DMS153 (cell line): ENCODE measurements around the gene LRRC4C.
"Not testable (repeated sequence)": the region's sequence is repeated elsewhere in the genome, so short reads cannot be mapped to it uniquely, and the experiment has no call there.

Experiments used
- DNase-seq: peaks from one replicate; lab custom pipeline; 2025; lab: John Stamatoyannopoulos, UW

Gene LRRC4C

DNA sequence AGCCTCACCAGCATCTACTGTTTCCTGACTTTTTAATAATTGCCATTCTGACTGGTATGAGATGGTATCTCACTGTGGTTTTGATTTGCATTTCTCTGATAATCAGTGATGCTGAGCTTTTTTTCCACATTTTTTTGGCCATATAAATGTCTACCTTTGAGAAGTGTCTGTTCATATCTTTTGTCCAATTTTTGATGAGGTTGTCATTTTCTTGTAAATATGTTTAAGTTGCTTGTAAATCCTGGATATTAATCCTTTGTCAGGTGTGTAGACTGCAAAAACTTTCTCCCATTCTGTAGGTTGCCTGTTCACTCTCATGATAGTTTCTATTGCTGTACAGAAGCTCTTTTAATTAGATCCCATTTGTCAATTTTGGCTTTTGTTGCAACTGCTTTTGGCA lies 439.8 kb downstream of the LRRC4C start:
- not testable (repeated sequence) for DNase-seq

DNA sequence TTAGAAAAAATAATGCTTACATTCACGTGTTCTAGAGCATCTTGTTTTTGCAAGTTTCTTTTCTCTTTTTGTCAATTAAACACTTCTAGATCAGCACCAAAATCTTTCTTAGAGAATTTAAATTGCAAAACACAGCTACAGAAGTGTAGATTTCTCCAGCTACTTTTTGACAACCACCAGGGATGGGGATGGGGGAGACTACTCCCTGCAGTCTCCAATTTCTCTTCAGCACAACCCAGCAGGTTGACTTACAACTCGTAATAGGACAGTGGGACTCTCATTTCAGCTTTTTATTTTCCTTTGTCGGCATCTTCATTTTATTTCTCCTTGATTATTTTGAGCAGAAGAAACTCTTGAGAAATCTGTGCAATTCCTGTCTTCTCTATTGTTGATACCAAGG lies 441.2 kb downstream of the LRRC4C start:
- no peak for DNase-seq

DNA sequence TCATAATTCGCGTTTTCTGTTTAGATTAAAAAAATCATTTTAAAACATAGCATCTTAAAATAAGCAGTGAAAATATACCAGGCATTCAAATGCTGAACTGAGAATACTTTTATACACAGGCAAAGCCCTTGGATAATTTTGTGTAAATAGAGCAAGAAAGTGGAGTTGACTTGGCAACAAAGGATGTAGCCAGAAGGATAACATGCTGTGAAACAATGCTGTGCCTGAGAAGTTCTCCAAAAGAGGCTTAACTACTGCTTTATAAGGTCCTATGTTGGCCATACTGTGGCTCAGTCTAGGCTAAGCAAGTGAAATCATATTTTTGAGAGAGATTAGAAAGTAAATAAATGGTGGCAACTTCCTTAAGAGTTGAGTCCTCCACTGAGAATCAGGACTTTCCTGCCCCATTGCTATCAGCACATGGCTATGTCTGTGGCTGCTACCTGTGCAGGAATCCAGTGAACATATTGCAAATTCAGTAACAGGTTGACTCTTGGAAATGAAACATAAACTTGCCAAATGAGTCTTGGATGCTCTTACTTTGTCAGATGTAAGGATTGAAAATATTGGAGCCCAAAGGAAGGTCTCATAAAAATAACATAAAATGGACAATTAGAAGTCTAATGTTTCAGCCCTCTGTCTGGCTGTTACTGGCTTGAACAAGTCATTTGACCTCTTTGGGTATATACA lies 448.9 kb downstream of the LRRC4C start:
- no peak for DNase-seq

DNA sequence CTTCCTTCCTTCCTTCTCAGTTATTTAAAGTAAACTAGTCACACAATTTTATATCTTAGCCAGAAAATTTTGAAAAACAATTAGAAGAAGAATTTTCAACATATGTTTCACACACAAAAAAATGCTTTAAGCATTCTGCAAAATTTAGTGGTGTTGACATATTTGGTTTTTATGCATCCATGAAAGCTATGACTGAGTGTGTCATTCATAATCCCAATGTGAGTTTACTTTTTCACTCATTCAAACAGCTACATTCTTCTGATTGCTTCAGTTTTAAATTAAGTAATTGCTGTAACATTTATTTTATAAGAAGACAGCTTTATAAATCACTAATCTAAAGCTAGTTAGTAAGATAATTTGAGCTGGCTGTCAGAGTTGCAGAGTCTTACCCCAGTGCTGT lies 453.5 kb downstream of the LRRC4C start:
- no peak for DNase-seq

DNA sequence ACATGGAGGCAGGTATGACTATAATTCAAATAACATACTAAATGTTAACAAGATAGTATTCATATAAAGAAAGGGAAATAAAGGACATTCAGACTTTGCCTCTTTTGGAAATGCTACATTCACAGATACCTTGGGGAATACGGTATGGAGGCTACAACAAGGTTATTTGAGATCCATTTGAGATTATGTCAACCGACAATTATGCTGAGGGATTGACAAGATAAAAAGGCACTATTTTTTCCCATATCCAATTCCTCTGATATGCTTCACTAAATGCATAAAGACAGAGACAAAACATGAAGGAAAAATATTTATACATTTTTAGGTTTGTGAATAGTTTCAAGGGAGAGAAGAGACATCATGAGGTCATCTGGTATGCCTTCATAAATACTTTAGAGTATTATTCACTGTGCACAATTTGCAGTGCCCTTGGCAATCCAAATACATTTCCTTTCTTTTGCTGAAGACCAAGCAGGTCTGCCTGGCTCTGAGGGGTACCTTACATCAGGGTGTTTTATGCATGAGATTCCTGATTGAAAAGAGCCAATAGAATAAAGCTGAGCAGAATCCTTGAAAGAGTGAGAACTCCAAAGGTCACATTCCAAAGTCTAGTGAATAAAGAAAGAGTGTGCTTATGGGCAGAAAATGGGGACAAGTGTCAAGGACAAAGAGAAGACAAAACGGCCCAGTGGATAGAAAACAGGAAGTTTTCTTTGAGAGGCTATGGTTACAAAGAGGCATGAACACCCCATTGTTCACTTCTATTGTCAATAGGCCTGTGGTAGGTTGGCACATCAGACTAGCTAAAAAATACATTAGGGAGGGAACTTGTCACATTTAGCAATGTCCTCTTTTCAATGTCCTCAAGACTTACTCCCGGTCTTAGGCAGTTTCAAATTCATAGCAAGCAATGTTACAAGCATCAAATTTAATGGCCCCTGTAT lies 455.8 kb downstream of the LRRC4C start:
- no peak for DNase-seq

DNA sequence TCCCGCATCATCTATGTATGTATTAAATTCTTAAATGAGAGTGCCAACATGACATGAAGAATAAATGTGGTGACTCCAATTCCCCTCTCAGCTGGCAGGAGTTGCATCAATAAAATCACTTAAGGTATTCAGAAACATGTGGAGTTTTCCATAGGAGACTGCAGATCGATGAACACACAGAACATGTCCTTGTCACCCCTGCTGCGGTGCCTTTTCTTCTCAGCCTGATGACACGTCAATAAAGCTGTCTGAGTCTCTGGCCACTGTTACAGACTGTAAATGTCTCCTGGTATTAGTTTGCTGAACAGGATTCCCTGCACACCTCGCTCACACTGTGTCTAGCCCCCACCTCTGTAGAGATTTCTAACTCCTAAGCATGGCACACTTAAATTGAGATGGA lies 460.5 kb downstream of the LRRC4C start:
- no peak for DNase-seq

DNA sequence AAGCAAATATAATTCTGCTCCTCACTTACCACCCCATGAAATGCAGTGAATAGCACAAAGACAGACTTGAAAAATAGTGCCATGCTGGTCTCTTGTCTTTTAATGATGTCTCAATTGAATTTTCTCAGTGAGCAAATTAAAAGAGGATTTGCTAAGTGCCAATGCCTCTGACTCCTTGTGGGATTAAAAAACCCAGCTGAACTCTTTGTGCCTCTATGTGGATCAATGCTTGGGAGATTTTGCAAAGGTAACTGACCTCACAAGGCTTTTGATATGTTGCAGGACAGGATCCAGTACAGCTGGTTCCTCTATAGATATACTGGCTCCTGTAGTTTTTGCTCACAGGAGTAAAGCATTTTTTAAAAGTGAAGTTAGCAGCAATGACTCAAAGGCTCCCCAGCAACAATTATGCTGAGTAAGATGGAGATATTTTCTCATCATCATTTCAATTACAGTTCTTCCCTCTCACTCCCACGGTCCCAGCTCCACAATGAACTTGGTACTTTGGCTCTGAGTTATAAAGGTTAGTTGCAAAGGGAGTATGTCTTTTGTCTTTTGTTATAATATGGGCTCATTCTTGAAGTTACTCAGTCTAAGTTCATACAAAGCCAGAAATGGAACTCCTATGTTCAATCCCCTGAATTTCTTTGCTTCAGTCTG lies 471.5 kb downstream of the LRRC4C start:
- no peak for DNase-seq

DNA sequence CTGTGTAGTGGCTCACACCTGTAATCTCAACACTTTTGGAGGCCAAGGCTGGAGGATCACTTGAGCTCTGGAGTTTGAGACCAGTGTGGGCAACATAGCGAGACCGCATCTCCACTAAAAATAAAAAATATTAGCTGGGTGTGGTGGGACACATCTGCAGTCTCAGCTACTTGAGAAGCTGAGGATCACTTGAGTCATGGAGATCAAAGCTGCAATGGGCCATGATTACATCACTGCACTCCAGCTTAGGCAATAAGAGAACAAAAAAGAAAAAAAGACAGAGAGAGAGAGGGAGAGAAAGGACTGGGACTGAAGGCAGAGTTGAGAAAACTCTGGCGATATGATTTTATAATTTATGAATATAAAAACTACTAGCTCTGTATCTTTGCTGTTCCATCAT lies 473.1 kb downstream of the LRRC4C start:
- DNase-seq, result no peak

DNA sequence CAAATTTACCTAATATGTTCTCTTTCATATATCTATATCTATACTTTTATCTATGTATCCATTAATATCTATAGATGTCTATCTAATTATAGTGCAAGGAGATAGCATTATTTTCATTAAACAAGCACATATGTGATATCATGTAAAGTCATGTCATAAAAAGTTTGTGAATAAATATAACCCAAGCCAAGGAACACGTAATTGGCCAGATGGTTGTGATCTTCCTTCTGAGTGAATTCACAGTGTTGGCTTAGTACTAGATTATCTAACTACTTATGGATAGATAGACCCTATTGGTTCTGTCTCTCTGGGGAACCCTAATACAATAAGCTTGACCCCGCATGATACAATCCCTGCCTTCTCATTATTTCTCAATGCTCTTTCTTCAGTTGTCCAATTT lies 484.4 kb downstream of the LRRC4C start:
- no peak for DNase-seq

DNA sequence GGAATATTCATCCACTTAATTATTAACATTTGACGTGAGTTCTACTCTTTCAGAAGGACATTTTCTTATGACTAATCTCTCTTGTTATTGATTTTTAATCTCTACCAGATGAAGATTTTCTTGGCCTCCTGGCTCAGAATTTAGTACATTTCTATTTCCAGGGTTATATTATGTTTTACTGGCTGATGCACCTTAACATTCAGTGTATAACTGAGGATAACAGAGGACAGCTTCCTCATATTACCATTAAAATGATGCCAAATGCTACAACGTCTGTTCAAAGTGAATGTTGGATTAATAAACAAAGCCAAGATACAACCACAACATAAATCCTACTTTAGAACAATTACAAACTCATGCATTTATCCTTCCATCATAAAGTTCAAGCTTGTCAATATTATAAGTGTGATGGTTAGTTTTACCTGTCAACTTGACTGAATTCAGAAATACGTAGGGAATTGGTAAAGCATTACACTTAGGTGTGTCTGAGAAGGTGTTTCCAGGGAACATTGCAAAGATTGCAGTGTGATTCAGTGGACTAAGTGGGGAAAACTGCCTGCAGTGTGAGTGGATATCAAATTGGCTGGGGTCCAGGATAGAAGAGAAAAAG lies 485.2 kb downstream of the LRRC4C start:
- DNase-seq, result no peak

DNA sequence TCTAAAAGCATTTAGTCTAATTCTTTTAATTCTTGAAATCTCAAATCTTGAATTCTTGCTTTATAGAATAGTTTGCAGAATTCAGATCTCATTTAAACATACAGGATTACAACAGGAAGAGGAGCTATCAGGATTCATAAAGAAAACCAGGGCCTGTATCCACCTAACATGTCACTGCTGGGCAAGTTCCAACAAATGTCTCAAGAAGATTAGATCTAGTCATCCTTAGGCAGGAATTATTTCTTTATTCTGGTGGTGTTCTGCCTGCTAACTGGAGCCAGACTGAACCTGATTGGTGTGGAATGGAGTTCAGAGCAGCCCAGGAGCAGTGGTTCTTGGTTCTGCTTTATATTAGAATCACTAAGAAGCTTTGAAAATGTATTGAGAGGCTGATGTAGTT lies 500.7 kb downstream of the LRRC4C start:
- DNase-seq, result no peak

DNA sequence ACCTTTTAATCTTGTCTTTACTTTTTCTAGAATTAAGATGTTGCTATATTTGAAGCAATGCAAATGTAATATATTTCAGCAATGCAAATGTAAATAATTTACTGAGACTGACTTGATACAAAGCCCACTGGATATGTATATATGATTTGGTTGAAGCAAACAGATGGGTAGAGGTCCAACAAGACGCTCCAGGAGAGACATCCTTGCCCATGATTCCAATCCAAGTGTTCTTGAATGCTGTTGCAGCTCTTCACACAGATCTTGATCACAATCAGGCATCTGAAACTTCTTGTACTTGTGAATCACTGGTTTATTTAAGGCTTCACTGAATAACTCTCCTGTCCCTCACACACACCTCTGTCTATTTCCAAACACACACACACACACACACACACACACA lies 507.0 kb downstream of the LRRC4C start:
- no peak for DNase-seq

DNA sequence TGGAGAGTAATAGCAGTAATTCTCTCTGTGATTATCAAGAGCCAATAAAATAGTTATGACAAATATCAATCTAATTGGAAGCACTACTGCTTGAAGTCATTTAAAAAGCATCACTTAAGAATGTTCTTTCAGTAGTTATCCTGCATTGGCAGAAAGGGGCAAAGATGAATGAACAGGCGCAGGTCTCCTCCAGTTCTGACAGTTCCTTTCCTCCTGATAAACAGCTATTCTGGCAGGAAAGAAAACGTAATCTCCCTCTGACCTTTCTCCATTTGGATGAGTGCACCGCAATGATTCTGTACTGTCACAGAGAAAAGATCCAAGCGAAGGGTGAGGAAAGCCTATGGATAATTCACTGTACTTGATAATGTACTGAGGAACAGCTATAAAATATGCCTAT lies 521.5 kb downstream of the LRRC4C start:
- no peak for DNase-seq

DNA sequence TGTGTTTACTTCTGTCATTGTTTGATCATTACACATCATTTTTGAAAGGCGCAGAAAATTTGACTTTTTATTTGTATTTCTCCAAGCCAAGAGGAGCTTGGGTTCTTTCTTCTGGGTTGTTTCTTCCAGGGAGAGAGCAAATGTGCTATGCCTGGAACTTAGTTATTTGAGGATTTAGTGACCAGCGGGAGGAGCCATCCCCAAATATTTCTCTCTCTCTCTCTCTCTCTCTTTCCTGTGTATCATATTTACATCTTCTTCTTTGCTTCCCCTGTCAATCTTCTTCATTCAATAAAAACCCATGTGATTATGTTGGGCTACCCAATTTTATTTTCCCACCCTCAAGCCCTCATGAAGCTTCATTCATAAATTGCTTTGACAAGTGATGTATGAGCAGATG lies 534.5 kb downstream of the LRRC4C start:
- DNase-seq, result no peak

DNA sequence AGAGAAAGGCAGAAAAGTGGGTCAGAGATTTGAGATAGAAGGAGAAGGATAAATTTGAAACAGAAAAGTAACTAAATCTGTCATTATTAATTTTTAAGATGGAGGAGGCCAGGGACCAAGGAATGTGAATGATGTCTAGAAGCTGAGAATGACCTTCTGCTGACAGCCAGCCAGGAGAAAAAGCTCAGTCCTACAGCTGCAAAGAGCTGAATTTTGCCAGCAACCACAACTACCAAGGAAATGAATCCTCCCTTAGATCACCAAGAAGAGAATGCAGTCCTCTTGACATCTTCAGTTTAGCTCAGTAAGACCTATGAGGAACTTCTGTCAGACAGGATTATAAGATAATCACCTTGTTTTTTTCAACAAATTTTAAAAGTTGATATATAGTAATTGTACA lies 538.2 kb downstream of the LRRC4C start:
- DNase-seq, result no peak

DNA sequence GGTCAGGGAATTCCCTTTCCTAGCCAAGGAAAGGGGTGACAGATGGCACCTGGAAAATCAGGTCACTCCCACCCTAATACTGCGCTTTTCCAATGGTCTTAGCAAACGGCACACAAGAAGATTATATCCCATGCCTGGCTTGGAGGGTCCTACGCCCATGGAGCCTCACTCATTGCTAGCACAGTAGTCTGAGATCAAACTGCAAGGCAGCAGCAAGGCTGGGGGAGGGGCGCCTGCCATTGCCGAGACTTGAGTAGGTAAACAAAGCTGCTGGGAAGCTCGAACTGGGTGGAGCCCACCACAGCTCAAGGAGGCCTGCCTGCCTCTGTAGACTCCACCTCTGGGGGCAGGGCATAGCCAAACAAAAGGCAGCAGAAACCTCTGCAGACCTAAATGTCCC lies 548.7 kb downstream of the LRRC4C start:
- not testable (repeated sequence) for DNase-seq

DNA sequence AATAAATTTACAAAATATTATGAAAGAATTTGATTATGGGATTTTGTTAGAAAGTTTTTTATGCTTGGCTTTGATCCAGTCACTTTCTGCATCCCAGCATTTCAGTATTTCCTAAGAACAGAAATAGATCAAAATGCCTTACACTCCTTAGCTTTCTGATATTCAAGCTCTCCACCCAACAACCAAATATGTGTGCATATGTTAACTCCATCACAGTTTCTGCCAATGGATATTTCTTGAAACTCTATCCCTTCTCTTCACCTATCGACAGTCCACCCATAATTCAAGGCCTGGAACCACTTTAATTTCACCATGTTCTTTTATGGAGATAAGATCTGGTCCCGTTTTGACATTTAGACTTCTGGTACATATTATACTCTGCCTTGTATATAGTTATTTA lies 565.0 kb downstream of the LRRC4C start:
- DNase-seq, result no peak

DNA sequence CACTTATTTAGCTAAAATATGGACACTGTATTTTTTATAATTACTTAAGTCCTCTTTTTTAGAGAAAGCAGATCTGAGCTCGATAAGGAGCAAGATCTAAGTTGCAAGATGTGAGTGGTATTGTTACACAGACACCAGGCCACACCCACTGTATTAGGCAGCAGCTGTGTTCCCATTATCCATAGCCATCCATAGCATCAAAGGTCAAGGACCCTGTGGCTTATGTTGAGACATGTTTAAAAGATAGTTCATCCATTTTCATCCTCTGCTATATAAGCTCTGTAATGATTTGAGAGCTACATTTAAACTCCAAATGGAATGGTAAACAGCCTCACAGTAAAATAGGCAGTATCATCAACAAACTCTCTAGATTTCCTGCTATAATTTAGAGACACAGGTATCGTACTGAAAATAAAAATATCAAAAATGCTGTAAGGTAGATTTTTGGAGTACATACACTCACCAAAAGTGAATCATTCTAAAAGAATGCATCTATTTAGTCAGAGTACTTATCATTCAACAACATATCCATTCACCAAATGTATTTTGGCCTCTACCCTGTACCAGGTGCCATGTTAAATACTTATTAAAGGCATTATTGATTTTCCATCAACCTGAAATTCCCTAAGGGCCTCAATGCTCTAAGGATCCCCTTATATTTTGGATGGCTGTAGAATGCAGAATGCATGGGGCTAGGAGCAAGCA lies 574.0 kb downstream of the LRRC4C start:
- peak; percentile 49 for DNase-seq

DNA sequence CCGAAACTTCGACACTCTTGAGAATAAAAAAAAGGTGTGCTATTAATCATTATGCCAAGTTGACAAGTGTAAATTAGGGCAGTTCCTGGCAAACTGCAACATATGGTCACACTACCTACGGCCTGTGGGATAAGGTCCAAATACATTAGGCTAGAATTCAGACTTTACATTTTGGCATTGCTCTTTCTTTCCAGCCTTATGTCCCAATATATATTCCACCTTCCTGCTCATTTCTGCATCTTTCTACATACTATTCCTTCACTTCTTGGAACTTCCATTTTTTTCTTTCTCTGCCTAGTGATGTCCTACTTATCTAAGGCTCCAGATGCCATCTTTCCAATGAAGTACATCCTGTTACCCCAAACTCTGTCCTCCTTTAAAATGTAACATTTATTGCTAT lies 577.2 kb downstream of the LRRC4C start:
- DNase-seq, result no peak

DNA sequence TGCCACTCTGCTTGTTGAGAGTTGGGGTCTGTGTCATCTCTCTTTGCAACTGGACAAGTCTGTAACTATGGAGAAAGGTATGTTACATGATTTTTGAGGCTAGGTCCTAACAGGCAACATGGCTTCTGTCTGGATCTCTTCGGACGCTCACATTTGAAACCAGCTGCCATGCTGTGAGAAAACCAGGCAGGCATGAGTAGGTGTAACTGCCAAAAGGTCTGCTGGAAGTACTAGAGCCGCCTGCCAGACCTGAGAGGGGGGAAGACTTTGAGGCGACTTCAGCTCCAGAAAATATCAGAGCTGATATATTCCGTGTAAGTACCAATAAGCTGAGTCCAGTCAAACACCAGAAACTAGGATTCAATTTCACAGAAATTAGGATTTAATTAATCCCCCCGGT lies 579.5 kb downstream of the LRRC4C start:
- no peak for DNase-seq

DNA sequence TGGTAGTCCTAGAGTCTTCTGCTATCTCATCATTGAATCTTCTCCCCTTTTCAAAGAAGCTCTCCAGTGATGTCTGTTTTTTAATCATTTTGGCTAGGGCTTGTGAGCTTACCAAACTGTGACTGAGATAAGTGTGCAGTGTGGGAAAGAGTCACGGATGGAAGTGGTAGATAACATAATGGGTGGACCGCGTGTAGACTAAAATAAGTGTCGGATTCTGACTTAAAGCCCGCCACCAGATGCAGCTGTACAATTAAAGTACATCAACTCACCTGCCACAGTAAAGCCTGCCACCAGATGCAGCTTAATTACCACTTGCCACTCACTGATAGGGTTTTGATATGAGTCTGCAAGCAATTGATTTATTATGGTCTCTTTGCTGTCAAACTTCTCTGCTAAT lies 581.5 kb downstream of the LRRC4C start:
- DNase-seq, result no peak

DNA sequence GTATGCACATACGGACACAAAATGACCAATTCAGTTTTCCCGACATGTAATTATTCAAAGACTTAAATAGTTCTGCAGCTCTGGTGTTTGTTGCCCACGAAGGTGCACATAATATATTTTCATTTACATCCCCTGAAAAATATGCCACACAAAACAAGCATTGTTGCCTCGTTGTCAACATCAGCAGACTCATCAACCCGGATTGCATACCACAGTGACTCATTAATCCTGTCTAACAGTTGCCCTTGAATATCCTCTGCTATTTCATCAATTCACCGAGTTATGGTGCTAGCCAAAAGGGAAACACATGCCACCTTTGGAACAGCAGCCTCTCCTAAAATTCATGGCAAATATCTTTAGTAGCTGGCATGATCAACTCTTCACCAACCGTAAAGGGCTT lies 582.2 kb downstream of the LRRC4C start:
- no peak for DNase-seq
